ENCODE data around the gene TSEN34.

DNA sequence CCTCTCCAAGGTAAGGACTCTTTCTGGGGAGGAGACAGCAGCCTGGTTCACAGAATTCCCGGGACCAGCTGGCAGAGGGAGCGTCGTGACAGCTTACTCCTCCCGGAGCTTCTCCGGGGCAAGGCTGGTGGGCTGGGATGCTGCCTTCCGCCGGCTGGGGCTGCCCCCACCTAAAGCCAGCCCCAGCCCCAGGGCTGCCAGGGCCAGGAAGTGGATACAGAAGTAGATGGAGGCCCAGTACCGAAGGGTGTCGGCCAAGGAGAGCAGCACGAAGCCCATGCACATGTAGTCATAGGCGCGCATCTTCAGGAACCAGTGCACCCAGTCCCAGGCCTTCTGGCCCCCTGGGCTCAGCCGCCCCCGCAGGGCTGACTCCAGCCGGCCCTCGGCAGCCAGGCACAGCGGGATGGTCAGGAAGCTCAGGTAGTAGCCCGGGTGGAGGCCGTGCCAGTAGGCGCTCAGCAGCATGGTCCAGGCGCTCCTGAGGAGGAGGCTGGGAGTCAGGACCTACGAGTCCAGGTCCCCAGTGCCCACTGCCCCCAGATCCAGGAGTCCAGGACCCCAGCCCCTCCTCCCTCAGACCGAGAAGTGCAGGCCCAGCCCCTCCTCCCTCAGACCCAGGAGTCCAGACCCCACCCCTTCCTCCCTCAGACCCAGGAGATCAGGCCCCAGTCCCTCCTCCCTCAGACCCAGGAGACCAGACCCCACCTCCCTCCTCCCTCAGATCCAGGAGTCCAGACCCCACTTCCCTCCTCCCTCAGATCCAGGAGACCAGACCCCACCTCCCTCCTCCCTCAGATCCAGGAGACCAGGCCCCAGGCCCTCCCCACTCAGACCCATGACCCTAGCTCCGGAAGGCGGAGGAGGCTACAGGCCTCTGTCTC is 16.9 kb upstream of the TSEN34 start:
- TF ChIP-seq, protein P1, sequence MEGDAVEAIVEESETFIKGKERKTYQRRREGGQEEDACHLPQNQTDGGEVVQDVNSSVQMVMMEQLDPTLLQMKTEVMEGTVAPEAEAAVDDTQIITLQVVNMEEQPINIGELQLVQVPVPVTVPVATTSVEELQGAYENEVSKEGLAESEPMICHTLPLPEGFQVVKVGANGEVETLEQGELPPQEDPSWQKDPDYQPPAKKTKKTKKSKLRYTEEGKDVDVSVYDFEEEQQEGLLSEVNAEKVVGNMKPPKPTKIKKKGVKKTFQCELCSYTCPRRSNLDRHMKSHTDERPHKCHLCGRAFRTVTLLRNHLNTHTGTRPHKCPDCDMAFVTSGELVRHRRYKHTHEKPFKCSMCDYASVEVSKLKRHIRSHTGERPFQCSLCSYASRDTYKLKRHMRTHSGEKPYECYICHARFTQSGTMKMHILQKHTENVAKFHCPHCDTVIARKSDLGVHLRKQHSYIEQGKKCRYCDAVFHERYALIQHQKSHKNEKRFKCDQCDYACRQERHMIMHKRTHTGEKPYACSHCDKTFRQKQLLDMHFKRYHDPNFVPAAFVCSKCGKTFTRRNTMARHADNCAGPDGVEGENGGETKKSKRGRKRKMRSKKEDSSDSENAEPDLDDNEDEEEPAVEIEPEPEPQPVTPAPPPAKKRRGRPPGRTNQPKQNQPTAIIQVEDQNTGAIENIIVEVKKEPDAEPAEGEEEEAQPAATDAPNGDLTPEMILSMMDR (IDR thresholded peaks at IDR 0.05): no peak
- TF ChIP-seq POLR2A (IDR thresholded peaks at IDR 0.05) (no peak), POLR2AphosphoS5 (IDR thresholded peaks at IDR 0.05) (no peak)

Measured in upper lobe of left lung (tissue), 4 donors.